H1 (cell line): ENCODE measurements around the gene CASQ1. TPM values are rescaled to one million over a fixed set of nuclear protein-coding genes. Genes with fewer than 3 reads are reported as not detected.

Source experiments
- CTCF ChIA-PET: fragments of 300-600 bp; sonication (Branson Sonifier 250); formaldehyde crosslinking; loops from one replicate; lab custom pipeline; 2021; ENCODE audit not compliant: partially characterized antibody; lab: Charles Lee
- POLR2A ChIA-PET: fragments of 300-600 bp; sonication (Branson Sonifier 250); formaldehyde crosslinking; loops from one replicate; lab custom pipeline; 2021; ENCODE audit warnings: inconsistent platforms; ENCODE audit not compliant: partially characterized antibody; lab: Charles Lee
- DNase-seq, 2 experiments: peaks; one replicate each; pipeline versions ENCODE4 v3.0.0 to v3.0.0-alpha.2; 2010 to 2022; ENCODE audit warnings: low spot score in 2 of 2, low read depth in 1 of 2, mixed read lengths in 1 of 2
- FAIRE-seq: peaks from 2 replicates; lab custom pipeline; 2011; peaks lifted over from hg19 to GRCh38; lab: Jason Lieb, UNC
- H2AFZ ChIP-seq: 2 replicates; pipeline ENCODE4 v1.8.1; 2012; ENCODE audit warnings: low read length, inconsistent platforms
- H2AK5ac ChIP-seq: 2 replicates; pipeline ENCODE4 v1.6.1; 2013; ENCODE audit warnings: low read depth, low read length
- H2BK120ac ChIP-seq: replicated peaks from 2 replicates; pipeline ENCODE3; 2013; ENCODE audit warnings: low read depth, low read length, inconsistent platforms
- H2BK12ac ChIP-seq: 2 replicates; pipeline ENCODE4 v1.6.1; 2013; ENCODE audit warnings: low read depth, low read length
- H2BK15ac ChIP-seq: 2 replicates; pipeline ENCODE4 v1.6.1; 2013; ENCODE audit warnings: low read length
- H2BK20ac ChIP-seq: 2 replicates; pipeline ENCODE4 v1.6.1; 2013; ENCODE audit warnings: low read length
- H2BK5ac ChIP-seq: 2 replicates; pipeline ENCODE4 v1.6.1; 2013; ENCODE audit warnings: low read depth, low read length
- H3K14ac ChIP-seq: 2 replicates; pipeline ENCODE4 v1.6.1; 2013; ENCODE audit warnings: inconsistent platforms; ENCODE audit not compliant: insufficient read length
- H3K18ac ChIP-seq: 2 replicates; pipeline ENCODE4 v1.6.1; 2013; ENCODE audit warnings: low read length; ENCODE audit errors: extremely low read depth
- H3K23ac ChIP-seq: 2 replicates; pipeline ENCODE4 v1.6.1; 2013; ENCODE audit warnings: inconsistent platforms; ENCODE audit not compliant: insufficient read length
- H3K23me2 ChIP-seq: 2 replicates; pipeline ENCODE4 v1.6.1; 2013; ENCODE audit warnings: low read depth, low read length
- H3K27ac ChIP-seq: 2 replicates; pipeline ENCODE4 v1.6.1; 2011; ENCODE audit warnings: low read depth, low read length, inconsistent platforms
- H3K27me3 ChIP-seq, 4 experiments: replicated peaks in 1 of 4; 1 replicate in 1 of 4; 2 replicates in 3 of 4; pipeline versions ENCODE4 v1.6.1 to v1.8.1; 2011 to 2013; ENCODE audit warnings: low read length in 3 of 4, mild to moderate bottlenecking in 3 of 4, inconsistent platforms in 2 of 4, mixed read lengths in 2 of 4, moderate library complexity in 1 of 4; ENCODE audit not compliant: control insufficient read depth in 3 of 4, insufficient read depth in 3 of 4; ENCODE audit errors: extremely low read depth in 1 of 4
- H3K36me3 ChIP-seq, 4 experiments: 2 replicates each; pipeline versions ENCODE4 v1.6.1 to v1.8.1; 2011 to 2013; ENCODE audit warnings: mild to moderate bottlenecking in 4 of 4, low read length in 3 of 4, moderate library complexity in 2 of 4, control low read depth in 1 of 4, inconsistent platforms in 1 of 4; ENCODE audit not compliant: insufficient read depth in 4 of 4, control insufficient read depth in 2 of 4
- H3K4ac ChIP-seq: replicated peaks from 2 replicates; pipeline ENCODE3; 2013; ENCODE audit warnings: low read length, low read depth, mixed read lengths, inconsistent platforms; ENCODE audit not compliant: insufficient read length
- H3K4me1 ChIP-seq, 4 experiments: replicated peaks in 1 of 4; 1 replicate in 1 of 4; 2 replicates in 3 of 4; pipeline versions ENCODE4 v1.6.1 to v1.8.1; 2011 to 2013; ENCODE audit warnings: low read length in 3 of 4, inconsistent platforms in 2 of 4, mixed read lengths in 1 of 4; ENCODE audit not compliant: insufficient read depth in 4 of 4, control insufficient read depth in 3 of 4
- H3K4me2 ChIP-seq, 2 experiments: 2 replicates each; pipeline versions ENCODE4 v1.6.1 to v1.8.1; 2011 to 2013; ENCODE audit warnings: low read depth in 2 of 2, low read length in 2 of 2, control low read depth in 1 of 2, inconsistent platforms in 1 of 2, mild to moderate bottlenecking in 1 of 2; ENCODE audit not compliant: insufficient read depth in 1 of 2
- H3K4me3 ChIP-seq, 4 experiments: fragments of 200-600, 300-600 bp in 1 of 4; sonication (generic), shearing (Covaris generic), sonication (Bioruptor Twin) in 1 of 4; 2 replicates each; pipeline versions ENCODE4 v1.5.1 to v1.8.1; 2011 to 2016; ENCODE audit warnings: low read length in 4 of 4, low read depth in 3 of 4, control low read depth in 2 of 4, inconsistent platforms in 2 of 4, mild to moderate bottlenecking in 2 of 4, mixed read lengths in 1 of 4, moderate library complexity in 1 of 4; ENCODE audit not compliant: insufficient read depth in 2 of 4; ENCODE audit errors: extremely low read depth in 1 of 4
- H3K56ac ChIP-seq: replicated peaks from 2 replicates; pipeline ENCODE3; 2013; ENCODE audit warnings: low read depth, mild to moderate bottlenecking, mixed read lengths, low read length, inconsistent platforms; ENCODE audit not compliant: insufficient read length
- H3K79me1 ChIP-seq: 2 replicates; pipeline ENCODE4 v1.6.1; 2013; ENCODE audit warnings: low read depth, low read length, control low read depth
- H3K79me2 ChIP-seq, 2 experiments: 2 replicates each; pipeline versions ENCODE4 v1.6.1 to v1.8.1; 2012 to 2013; ENCODE audit warnings: low read length in 2 of 2, mild to moderate bottlenecking in 2 of 2, inconsistent platforms in 1 of 2; ENCODE audit not compliant: insufficient read depth in 2 of 2, control insufficient read depth in 1 of 2
- H3K9ac ChIP-seq, 4 experiments: replicated peaks in 1 of 4; 1 replicate in 1 of 4; 2 replicates in 3 of 4; pipeline versions ENCODE4 v1.6.1 to v1.8.1; 2011 to 2013; ENCODE audit warnings: low read depth in 3 of 4, low read length in 3 of 4, control low read depth in 2 of 4, mild to moderate bottlenecking in 2 of 4, moderate library complexity in 2 of 4, inconsistent platforms in 1 of 4; ENCODE audit errors: extremely low read depth in 1 of 4
- H3K9me3 ChIP-seq, 2 experiments: 2 replicates each; pipeline versions ENCODE4 v1.6.1 to v1.8.1; 2012 to 2013; ENCODE audit warnings: mild to moderate bottlenecking in 2 of 2, moderate library complexity in 2 of 2, control low read depth in 1 of 2, inconsistent platforms in 1 of 2, low read depth in 1 of 2, low read length in 1 of 2, mixed read lengths in 1 of 2; ENCODE audit not compliant: insufficient read depth in 2 of 2
- H4K20me1 ChIP-seq, 2 experiments: replicated peaks in 1 of 2; 2 replicates each; pipeline versions ENCODE3 to v1.8.1; 2011 to 2013; ENCODE audit warnings: inconsistent platforms in 2 of 2, low read length in 2 of 2, mild to moderate bottlenecking in 1 of 2; ENCODE audit not compliant: insufficient read depth in 2 of 2, control insufficient read depth in 1 of 2
- H4K5ac ChIP-seq: 2 replicates; pipeline ENCODE4 v1.6.1; 2013; ENCODE audit warnings: low read length, low read depth, mixed read lengths, inconsistent platforms; ENCODE audit not compliant: insufficient read length
- H4K8ac ChIP-seq: 2 replicates; pipeline ENCODE4 v1.8.0; 2013; ENCODE audit warnings: mild to moderate bottlenecking, moderate library complexity, low read length, inconsistent platforms; ENCODE audit not compliant: insufficient read depth; ENCODE audit errors: extremely low read depth
- H4K91ac ChIP-seq: replicated peaks from 2 replicates; pipeline ENCODE3; 2013; ENCODE audit warnings: low read length, mixed read lengths, inconsistent platforms; ENCODE audit not compliant: insufficient read length
- HDAC6 ChIP-seq: IDR thresholded peaks from one replicate; pipeline ENCODE4 v1.7.1; 2012; ENCODE audit warnings: low read depth, mild to moderate bottlenecking, inconsistent platforms, low read length, moderate library complexity
- NANOG ChIP-seq: IDR thresholded peaks from 2 replicates; pipeline ENCODE4 v1.6.1; 2011; ENCODE audit warnings: low read length, low read depth, mild to moderate bottlenecking, inconsistent platforms; ENCODE audit not compliant: insufficient read depth, poor library complexity, severe bottlenecking
- RAD21 ChIP-seq, 2 experiments: IDR thresholded peaks in 1 of 2; conservative IDR thresholded peaks in 1 of 2; 2 replicates each; pipeline ENCODE4 v1.6.1; 2011; ENCODE audit warnings: low read depth in 2 of 2, low read length in 2 of 2, improper control_type of control experiment in 1 of 2, inconsistent platforms in 1 of 2, mild to moderate bottlenecking in 1 of 2, moderate library complexity in 1 of 2
- SIRT6 ChIP-seq: IDR thresholded peaks from one replicate; pipeline ENCODE4 v1.7.1; 2012; ENCODE audit warnings: low read length, inconsistent platforms
- SP4 ChIP-seq: IDR thresholded peaks from 2 replicates; pipeline ENCODE4 v1.6.1; 2012; ENCODE audit warnings: low read length, inconsistent platforms
- SUZ12 ChIP-seq: fragments of 200-600 bp; sonication (generic); IDR thresholded peaks from 2 replicates; pipeline ENCODE4 v1.6.1; 2012; ENCODE audit warnings: mild to moderate bottlenecking, inconsistent platforms, low read length, moderate library complexity, mixed read lengths
- YY1 ChIP-seq: IDR thresholded peaks from 2 replicates; pipeline ENCODE4 v1.6.1; 2011; ENCODE audit warnings: low read depth, mild to moderate bottlenecking, low read length
- WGBS, 2 experiments: shearing (Covaris generic) in 1 of 2; methylation state at CpG; one replicate each; pipeline versions ENCODE4 v1.1.6 to v1.1.7; 2013 to 2015; ENCODE audit warnings: low lambda C conversion rate in 2 of 2, mixed read lengths in 2 of 2, inconsistent platforms in 1 of 2, low coverage in 1 of 2, missing lambda C conversion rate in 1 of 2; ENCODE audit not compliant: insufficient replicate concordance in 2 of 2, insufficient coverage in 1 of 2, insufficient read length in 1 of 2; ENCODE audit errors: extremely low coverage in 1 of 2, missing lambda C conversion rate in 1 of 2; 5-methylcytosine and 5-hydroxymethylcytosine counted together
- polyA plus RNA-seq, 7 experiments: library from polyadenylated mRNA; depleted of rRNA in 3 of 7; stranded (reverse) in 5 of 7; unstranded in 2 of 7; fragments of >200 nt in 5 of 7; fragments of 200-250 nt in 2 of 7; gene quantifications; 1 replicate in 5 of 7; 2 replicates in 1 of 7; 4 replicates in 1 of 7; pipeline versions ENCODE4 v1.2.1 to v1.2.3, GENCODE V29; 2011 to 2013; ENCODE audit warnings: missing spikeins in 2 of 7, mixed read lengths in 2 of 7
- total RNA-seq: library from RNA; stranded (reverse); fragmentation: NEBNext Ultra II Directional; extraction: Animal tissue kit (Norgen Biotek cat#: 25700); gene quantifications from 2 replicates; pipeline ENCODE4 v1.2.1, GENCODE V29; 2021
- TF ChIP-seq, protein P1 (sequence below): IDR thresholded peaks from 2 replicates; pipeline ENCODE4 v1.6.1; 2012; ENCODE audit warnings: low read length, inconsistent platforms
- TF ChIP-seq, protein P2 (sequence below): IDR thresholded peaks from 2 replicates; pipeline ENCODE4 v1.6.1; 2012; ENCODE audit warnings: inconsistent platforms

The CASQ1 gene
- total and polyA plus RNA-seq, 2 of the 8 experiments (the other 6 are each of a cell fraction or from before 2014, with no cell fraction given), result 0.80 to 1.3 TPM

DNA sequence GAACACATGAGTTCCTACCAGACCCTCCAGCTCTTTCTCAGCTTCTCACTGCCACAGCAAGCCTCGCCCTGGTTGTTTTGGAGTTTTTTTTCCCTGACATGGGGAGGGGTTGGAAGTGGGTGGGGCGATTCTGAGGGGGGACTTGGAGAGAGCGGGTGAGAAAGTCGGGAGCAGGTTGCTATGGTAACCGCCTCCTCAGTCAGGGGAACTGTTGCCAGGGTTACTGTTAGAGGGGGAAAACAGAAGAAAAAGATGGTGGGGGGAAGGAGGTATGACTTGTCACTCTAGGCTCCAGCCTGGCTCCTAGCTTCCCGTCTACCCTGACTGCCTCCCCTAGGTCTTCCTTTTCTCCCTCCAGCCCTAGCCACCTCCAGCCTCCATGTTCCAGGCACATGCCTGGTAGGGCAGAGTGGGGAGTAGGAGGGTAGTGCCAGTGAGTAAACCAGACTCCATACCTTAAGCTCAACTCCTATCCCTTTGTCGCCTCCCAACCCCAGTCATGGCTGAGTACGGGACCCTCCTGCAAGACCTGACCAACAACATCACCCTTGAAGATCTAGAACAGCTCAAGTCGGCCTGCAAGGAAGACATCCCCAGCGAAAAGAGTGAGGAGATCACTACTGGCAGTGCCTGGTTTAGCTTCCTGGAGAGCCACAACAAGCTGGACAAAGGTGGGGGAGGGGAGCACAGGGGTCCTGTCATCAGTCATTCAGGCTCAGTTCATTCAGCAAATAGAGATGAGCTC, 20.8 kb downstream of the CASQ1 start:
- H3K14ac ChIP-seq, result no peak overlapping the region
- H3K36me3 ChIP-seq, result peaks cover 18 to 45% (median 37%) of the 10 kb centered on the region in 4 experiments
- H2AFZ ChIP-seq, result no peak overlapping the region
- H2AK5ac ChIP-seq, result no peak overlapping the region
- no peak overlapping the region; a peak in 1 of 4 replicates for H3K4me2 ChIP-seq
- peak overlapping the region; percentile 27; the same call in 1 of the 2 replicates for H3K27ac ChIP-seq
- no peak overlapping the region for H3K4ac ChIP-seq
- no peak overlapping the region for H2BK20ac ChIP-seq
- CTCF ChIA-PET, result interaction anchor here (1.1 to 20.4 kb wide), 14 partner anchors 9 to 125 kb away, joined by 3 to 257 read pairs (median 6); partner anchors contain the start of gene CASQ1
- peaks cover 11% of the 10 kb centered on the region for H3K79me1 ChIP-seq
- H3K4me3 ChIP-seq, result no peak overlapping the region
- no peak overlapping the region for H3K56ac ChIP-seq
- no peak overlapping the region for H3K18ac ChIP-seq
- DNase-seq (no peak), FAIRE-seq (no peak)
- H4K20me1 ChIP-seq, result peaks cover 2 to 20% of the 10 kb centered on the region in 2 experiments
- no peak overlapping the region for H4K5ac ChIP-seq
- no peak overlapping the region for H4K8ac ChIP-seq
- H3K79me2 ChIP-seq, result peaks cover 3 to 4% of the 10 kb centered on the region in 2 experiments; a peak in 2 of 4 replicates
- no peak overlapping the region for H2BK12ac ChIP-seq
- POLR2A ChIA-PET, result interaction anchor here (0.6 to 11.3 kb wide), 16 partner anchors 8 to 123 kb away, joined by 3 to 107 read pairs (median 4); partner anchors contain the start of gene PEX19
- H3K4me1 ChIP-seq, result peaks cover 13 to 28% (median 16%) of the 10 kb centered on the region in 4 experiments
- no peaks in the 10 kb centered on the region for H3K9me3 ChIP-seq
- no peak overlapping the region for H3K23ac ChIP-seq
- H2BK15ac ChIP-seq, result no peak overlapping the region
- no peak overlapping the region for H4K91ac ChIP-seq
- 0 out of 2 replicates have a peak overlapping the region, but pooled peaks have one; percentile 1 for H2BK5ac ChIP-seq
- H2BK120ac ChIP-seq, result no peak overlapping the region
- peaks cover under 1% of the 10 kb centered on the region; the same call in 1 of the 2 replicates for H3K23me2 ChIP-seq
- H3K9ac ChIP-seq, result no peak overlapping the region; a peak in 1 of 7 replicates
- H3K27me3 ChIP-seq, result no peaks in the 10 kb centered on the region
- WGBS, 2 experiments, result 85% methylated on average over 9 of the region's 10 CpGs; no CpG with 5 or more reads in 1 of the 2 experiments
- TF ChIP-seq, protein P1, sequence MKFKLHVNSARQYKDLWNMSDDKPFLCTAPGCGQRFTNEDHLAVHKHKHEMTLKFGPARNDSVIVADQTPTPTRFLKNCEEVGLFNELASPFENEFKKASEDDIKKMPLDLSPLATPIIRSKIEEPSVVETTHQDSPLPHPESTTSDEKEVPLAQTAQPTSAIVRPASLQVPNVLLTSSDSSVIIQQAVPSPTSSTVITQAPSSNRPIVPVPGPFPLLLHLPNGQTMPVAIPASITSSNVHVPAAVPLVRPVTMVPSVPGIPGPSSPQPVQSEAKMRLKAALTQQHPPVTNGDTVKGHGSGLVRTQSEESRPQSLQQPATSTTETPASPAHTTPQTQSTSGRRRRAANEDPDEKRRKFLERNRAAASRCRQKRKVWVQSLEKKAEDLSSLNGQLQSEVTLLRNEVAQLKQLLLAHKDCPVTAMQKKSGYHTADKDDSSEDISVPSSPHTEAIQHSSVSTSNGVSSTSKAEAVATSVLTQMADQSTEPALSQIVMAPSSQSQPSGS, result no peak
- no peak for TF ChIP-seq NANOG
- TF ChIP-seq RAD21 (IDR thresholded peaks at IDR 0.05 in 1 of 2, conservative IDR thresholded peaks at IDR 0.05 in 1 of 2; ENCODE audit: low read depth in 2 of 2, low read length in 2 of 2), result no peak
- no peak for TF ChIP-seq SIRT6
- no peak for TF ChIP-seq SUZ12
- no peak for TF ChIP-seq SP4
- no peak for TF ChIP-seq YY1
- TF ChIP-seq, protein P2, sequence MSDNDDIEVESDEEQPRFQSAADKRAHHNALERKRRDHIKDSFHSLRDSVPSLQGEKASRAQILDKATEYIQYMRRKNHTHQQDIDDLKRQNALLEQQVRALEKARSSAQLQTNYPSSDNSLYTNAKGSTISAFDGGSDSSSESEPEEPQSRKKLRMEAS, result no peak
- TF ChIP-seq HDAC6, result no peak
